RWPE1 (cell line): ENCODE measurements around the gene ACP6.
A peak's percentile ranks its signal among the peaks of the same experiment; 100 is the strongest.

Source experiments
- CTCF ChIA-PET: fragments of 350-600 bp; sonication (Branson Sonifier 250); formaldehyde crosslinking; extraction: SDS; loops from one replicate; lab custom pipeline; 2021; lab: Yijun Ruan, JAX
- POLR2A ChIA-PET: fragments of 400-600 bp; formaldehyde crosslinking; extraction: SDS; loops from one replicate; lab custom pipeline; 2020; ENCODE audit warnings: antibody characterized with exemption; ENCODE audit not compliant: low non-redundant PET; lab: Yijun Ruan, JAX
- DNase-seq: peaks from one replicate; pipeline ENCODE4 v3.0.0; 2012; ENCODE audit warnings: low spot score
- H3K27ac ChIP-seq: fragments of 450-650 bp; 2 replicates; pipeline ENCODE4 v1.5.1; 2017
- TF ChIP-seq, protein P1 (sequence below): fragments of 450-650 bp; conservative IDR thresholded peaks from 2 replicates; pipeline ENCODE4 v1.5.1; 2017; ENCODE audit warnings: low read depth, mild to moderate bottlenecking

The ACP6 gene

DNA sequence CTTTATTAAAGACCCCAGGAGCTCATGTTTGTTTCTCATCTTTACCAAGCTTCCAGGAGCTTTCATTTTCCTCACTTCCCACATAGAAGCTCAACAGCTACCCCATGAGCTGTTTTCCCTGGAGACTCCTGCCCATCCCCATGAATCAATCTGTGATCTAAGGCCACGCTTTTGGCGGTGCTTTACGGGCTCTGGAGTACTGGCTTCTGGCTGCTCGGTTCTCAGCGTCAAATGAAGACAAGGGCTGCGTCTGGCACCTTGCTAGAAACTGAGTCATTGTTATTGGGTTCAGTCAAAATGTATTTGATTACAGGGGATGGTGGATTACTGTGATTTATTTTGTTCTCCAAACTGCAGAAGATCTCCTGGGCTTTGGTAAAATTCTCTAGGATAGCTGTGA is 39.9 kb downstream of the ACP6 start:
- ChIA-PET CTCF (interaction anchor here (1.0 kb wide), 1 partner anchor 260 kb away, joined by 3 read pairs; no protein-coding TSS in a partner anchor), POLR2A (no interaction called here)
- H3K27ac ChIP-seq = no peak overlapping the region
- DNase-seq = no peak
- TF ChIP-seq, protein P1, sequence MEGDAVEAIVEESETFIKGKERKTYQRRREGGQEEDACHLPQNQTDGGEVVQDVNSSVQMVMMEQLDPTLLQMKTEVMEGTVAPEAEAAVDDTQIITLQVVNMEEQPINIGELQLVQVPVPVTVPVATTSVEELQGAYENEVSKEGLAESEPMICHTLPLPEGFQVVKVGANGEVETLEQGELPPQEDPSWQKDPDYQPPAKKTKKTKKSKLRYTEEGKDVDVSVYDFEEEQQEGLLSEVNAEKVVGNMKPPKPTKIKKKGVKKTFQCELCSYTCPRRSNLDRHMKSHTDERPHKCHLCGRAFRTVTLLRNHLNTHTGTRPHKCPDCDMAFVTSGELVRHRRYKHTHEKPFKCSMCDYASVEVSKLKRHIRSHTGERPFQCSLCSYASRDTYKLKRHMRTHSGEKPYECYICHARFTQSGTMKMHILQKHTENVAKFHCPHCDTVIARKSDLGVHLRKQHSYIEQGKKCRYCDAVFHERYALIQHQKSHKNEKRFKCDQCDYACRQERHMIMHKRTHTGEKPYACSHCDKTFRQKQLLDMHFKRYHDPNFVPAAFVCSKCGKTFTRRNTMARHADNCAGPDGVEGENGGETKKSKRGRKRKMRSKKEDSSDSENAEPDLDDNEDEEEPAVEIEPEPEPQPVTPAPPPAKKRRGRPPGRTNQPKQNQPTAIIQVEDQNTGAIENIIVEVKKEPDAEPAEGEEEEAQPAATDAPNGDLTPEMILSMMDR = no peak

DNA sequence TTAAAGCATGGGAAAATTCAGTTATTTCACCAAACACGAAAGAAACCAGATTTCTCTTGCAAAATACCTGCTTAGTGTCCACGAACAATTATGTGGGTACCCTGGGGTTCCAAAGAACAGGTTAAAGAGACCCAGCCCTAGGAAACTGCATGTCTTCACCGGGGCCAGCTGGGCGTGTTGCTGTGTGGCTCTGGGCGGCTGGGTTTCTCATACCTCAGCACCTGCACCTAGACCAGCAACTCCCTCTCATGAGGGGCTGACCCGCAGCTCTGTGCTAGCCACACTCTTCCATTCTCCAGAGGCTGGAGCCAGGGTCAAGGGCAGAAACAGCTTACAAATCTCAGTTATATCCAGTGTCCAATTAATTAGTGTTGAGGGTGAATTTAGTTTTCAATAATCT is 40.3 kb downstream of the ACP6 start:
- no peak overlapping the region for H3K27ac ChIP-seq
- POLR2A ChIA-PET = no interaction called here
- TF ChIP-seq, protein P1 = no peak
- CTCF ChIA-PET = interaction anchor here (1.0 kb wide), 1 partner anchor 260 kb away, joined by 3 read pairs; no protein-coding TSS in a partner anchor
- DNase-seq = no peak

DNA sequence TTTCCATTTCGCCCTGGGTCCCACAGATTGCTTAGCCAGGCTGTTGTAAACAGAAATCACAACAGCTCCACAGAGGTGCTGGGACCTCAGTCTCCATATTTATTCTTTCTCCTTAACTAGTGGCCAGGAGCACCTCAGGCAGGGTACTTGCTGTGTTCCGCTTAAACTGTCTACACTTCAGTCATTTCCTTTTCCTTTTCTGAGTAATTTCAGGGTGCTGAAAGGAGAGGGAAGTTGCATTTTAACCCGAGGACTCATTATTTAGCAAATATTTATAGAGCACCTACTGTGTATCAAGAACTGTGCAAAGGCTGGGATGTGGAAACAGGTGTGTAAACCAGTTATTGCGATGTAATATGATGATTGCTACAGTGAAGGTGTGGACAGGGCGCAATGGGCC is 41.9 kb downstream of the ACP6 start:
- CTCF ChIA-PET = interaction anchor here (1.6 kb wide), 2 partner anchors 134 to 267 kb away, joined by 3 to 5 read pairs; no protein-coding TSS in a partner anchor
- H3K27ac ChIP-seq = no peak overlapping the region
- TF ChIP-seq, protein P1 = no peak
- POLR2A ChIA-PET = no interaction called here
- no peak for DNase-seq

DNA sequence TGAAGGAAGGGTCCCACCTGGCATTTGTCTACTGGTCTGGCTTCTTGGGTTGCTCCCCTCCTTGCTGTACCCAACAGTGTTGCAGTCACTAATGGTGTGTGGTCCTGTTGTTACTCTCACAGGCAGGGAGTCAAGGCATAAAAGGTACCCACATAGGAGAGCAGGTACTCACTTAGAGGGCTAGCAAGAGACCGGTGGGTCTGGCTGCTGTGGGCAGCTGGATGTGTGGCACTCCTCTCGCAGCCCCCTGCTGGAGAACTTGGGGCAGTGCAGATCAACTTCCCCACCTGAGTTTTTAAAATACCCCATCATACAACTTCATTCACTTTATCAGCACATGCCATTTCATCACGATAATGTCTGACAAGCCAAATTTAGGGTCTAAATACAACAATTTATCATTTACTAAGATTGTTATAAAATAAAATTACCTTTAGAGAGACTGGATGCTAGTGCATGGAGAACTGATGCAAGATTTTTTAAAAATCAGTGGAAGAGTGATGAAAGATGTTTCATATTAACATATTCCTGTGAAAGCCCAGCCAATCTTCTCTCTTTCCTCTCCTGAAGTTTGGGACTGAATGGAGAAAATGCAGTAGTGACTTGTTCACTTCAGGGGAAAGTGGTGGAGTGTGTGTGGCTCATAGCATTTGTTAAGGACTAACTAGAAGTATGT is 42.8 kb downstream of the ACP6 start:
- CTCF ChIA-PET = interaction anchor here (0.5 to 1.6 kb wide), 12 partner anchors 10 to 381 kb away, joined by 3 to 6 read pairs (median 4); no protein-coding TSS in a partner anchor
- POLR2A ChIA-PET = no interaction called here

DNA sequence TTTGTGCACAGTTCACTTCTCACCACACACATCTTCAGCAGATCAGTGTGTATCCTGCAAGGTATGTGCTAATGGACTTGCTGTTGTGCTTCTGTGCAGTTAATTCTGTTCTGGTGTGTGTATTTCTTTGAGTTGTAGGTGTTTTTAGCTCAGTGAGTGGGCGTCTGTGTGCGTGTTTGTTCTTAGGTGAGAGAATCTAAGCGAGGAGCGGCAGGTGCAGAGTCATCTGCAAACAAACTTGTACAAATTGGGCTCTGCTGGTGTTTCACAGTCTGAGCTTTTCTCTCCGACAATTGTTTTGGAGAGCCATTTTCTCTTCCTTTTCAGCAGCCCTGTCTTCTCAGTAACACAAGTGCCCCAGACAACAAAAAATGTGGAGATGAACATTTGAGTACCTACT is 43.6 kb downstream of the ACP6 start:
- TF ChIP-seq, protein P1 = no peak
- no peak overlapping the region for H3K27ac ChIP-seq
- no peak for DNase-seq
- POLR2A ChIA-PET = no interaction called here
- CTCF ChIA-PET = interaction anchor here (0.6 to 1.4 kb wide), 2 partner anchors 14 to 43 kb away, joined by 3 to 6 read pairs; no protein-coding TSS in a partner anchor

More for the DNA sequence above, 42.8 kb downstream of the ACP6 start:
- TF ChIP-seq, protein P1 = peak; percentile 85
- no peak overlapping the region for H3K27ac ChIP-seq
- peak; percentile 71 for DNase-seq

DNA sequence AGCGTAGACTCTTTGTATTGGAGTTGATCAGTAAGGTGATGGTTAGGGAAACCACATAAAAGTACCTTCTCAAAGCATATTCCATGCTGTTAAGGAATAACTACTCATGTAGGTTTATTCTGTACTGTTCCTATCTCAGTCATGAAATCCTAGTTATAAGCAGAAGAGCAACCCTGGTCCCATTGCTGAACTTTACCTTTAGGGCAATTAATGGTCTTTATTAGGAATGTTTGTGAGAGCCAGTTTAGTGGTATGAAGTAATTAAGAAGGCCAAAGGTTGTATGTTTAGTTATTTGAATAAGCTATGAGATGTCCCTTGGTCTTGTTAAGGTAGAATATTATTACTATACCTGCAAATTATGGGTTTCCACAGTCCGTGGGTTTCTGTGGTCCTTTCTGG is 44.0 kb downstream of the ACP6 start:
- ChIA-PET POLR2A (no interaction called here), CTCF (interaction anchor here (0.6 to 1.4 kb wide), 2 partner anchors 13 to 43 kb away, joined by 3 to 6 read pairs; no protein-coding TSS in a partner anchor)
- no peak for DNase-seq
- TF ChIP-seq, protein P1 = no peak
- H3K27ac ChIP-seq = no peak overlapping the region
